Fibroblast of upper back skin (primary cell): ENCODE results near the gene FRMD5.
"Not testable (repeated sequence)": the region's sequence is repeated elsewhere in the genome, so short reads cannot be mapped to it uniquely, and the experiment has no call there.

Experiments
- DNase-seq: peaks from one replicate; pipeline ENCODE4 v3.0.0-alpha.2; 2013

The FRMD5 gene

GRCh38 chr15:44087578-44088465 is 107.2 kb downstream of the FRMD5 start:
- peak; percentile 93 for DNase-seq

- DNase-seq = no peak
These were observed 110.3 kb downstream of the FRMD5 start for GRCh38 chr15:44084770-44085169.

GRCh38 chr15:44084171-44084570 is 110.9 kb downstream of the FRMD5 start:
- peak; percentile 58 for DNase-seq

- peak; percentile 63 for DNase-seq
These were observed 112.4 kb downstream of the FRMD5 start for GRCh38 chr15:44082558-44083157.

- peak; percentile 68 for DNase-seq
These were observed 113.8 kb downstream of the FRMD5 start for GRCh38 chr15:44081026-44082013.

GRCh38 chr15:44075535-44075934 is 119.5 kb downstream of the FRMD5 start:
- peak; percentile 41 for DNase-seq

- DNase-seq = no peak
These were observed 125.6 kb downstream of the FRMD5 start for GRCh38 chr15:44069489-44069888.

- no peak for DNase-seq
These were observed 126.7 kb downstream of the FRMD5 start for GRCh38 chr15:44068347-44068746.

GRCh38 chr15:44066211-44066827 is 128.8 kb downstream of the FRMD5 start:
- peak; percentile 79 for DNase-seq

- no peak for DNase-seq
These were observed 130.4 kb downstream of the FRMD5 start for GRCh38 chr15:44064706-44065105.

GRCh38 chr15:44058126-44058525 is 136.9 kb downstream of the FRMD5 start:
- DNase-seq = peak; percentile 28

- no peak for DNase-seq
These were observed 149.4 kb downstream of the FRMD5 start for GRCh38 chr15:44045661-44046060.

- no peak for DNase-seq
These were observed 149.9 kb downstream of the FRMD5 start for GRCh38 chr15:44045217-44045616.

GRCh38 chr15:44038755-44039191 is 156.3 kb downstream of the FRMD5 start:
- peak; percentile 38 for DNase-seq

- DNase-seq = peak; percentile 22
These were observed 159.0 kb downstream of the FRMD5 start for GRCh38 chr15:44035781-44036699.

GRCh38 chr15:44034933-44035624 is 160.0 kb downstream of the FRMD5 start:
- peak; percentile 88 for DNase-seq

- DNase-seq = peak; percentile 69
These were observed 160.7 kb downstream of the FRMD5 start for GRCh38 chr15:44034334-44034733.

- DNase-seq = peak; percentile 65
These were observed 161.2 kb downstream of the FRMD5 start for GRCh38 chr15:44033894-44034293.

GRCh38 chr15:44032820-44033219 is 162.3 kb downstream of the FRMD5 start:
- not testable (repeated sequence) for DNase-seq

- peak; percentile 72 for DNase-seq
These were observed 165.0 kb downstream of the FRMD5 start for GRCh38 chr15:44029940-44030568.
